H9 (cell line): ENCODE results near the gene ZNF628. TPM values are rescaled to one million over a fixed set of nuclear protein-coding genes. Genes with fewer than 3 reads are reported as not detected.

ENCODE experiments used
- DNase-seq: peaks from one replicate; pipeline ENCODE4 v3.0.0-alpha.2; 2017
- H2AFZ ChIP-seq: one replicate; pipeline ENCODE4 v1.6.1; 2013; ENCODE audit warnings: mild to moderate bottlenecking, low read length, control low read depth, moderate library complexity
- H2AK5ac ChIP-seq: 2 replicates; pipeline ENCODE4 v1.6.1; 2013; ENCODE audit warnings: low read length, control low read depth, mixed read lengths; ENCODE audit not compliant: insufficient read length
- H2BK120ac ChIP-seq: one replicate; pipeline ENCODE4 v1.6.1; 2013; ENCODE audit warnings: low read depth, mild to moderate bottlenecking, low read length, control low read depth, inconsistent platforms; ENCODE audit not compliant: poor library complexity, severe bottlenecking
- H2BK12ac ChIP-seq: 2 replicates; pipeline ENCODE4 v1.6.1; 2013; ENCODE audit warnings: low read length, control low read depth, mixed read lengths, low read depth; ENCODE audit not compliant: insufficient read length
- H2BK15ac ChIP-seq: 2 replicates; pipeline ENCODE4 v1.6.1; 2013; ENCODE audit warnings: low read depth, low read length, control low read depth
- H2BK20ac ChIP-seq: one replicate; pipeline ENCODE4 v1.6.1; 2013; ENCODE audit warnings: low read depth, mild to moderate bottlenecking, low read length, control low read depth, inconsistent platforms; ENCODE audit not compliant: poor library complexity, severe bottlenecking
- H2BK5ac ChIP-seq: 2 replicates; pipeline ENCODE4 v1.6.1; 2013; ENCODE audit warnings: low read length, control low read depth, mixed read lengths; ENCODE audit not compliant: insufficient read length
- H3K14ac ChIP-seq: 2 replicates; pipeline ENCODE4 v1.6.1; 2013; ENCODE audit warnings: low read length, control low read depth; ENCODE audit not compliant: insufficient read depth
- H3K18ac ChIP-seq: 2 replicates; pipeline ENCODE4 v1.6.1; 2013; ENCODE audit warnings: low read depth, mild to moderate bottlenecking, mixed read lengths, low read length, control low read depth; ENCODE audit not compliant: insufficient read length
- H3K23ac ChIP-seq: 2 replicates; pipeline ENCODE4 v1.6.1; 2013; ENCODE audit warnings: low read length, control low read depth, mixed read lengths, low read depth; ENCODE audit not compliant: insufficient read length
- H3K23me2 ChIP-seq: 2 replicates; pipeline ENCODE4 v1.6.1; 2013; ENCODE audit warnings: low read depth, mild to moderate bottlenecking, mixed read lengths, low read length, control low read depth; ENCODE audit not compliant: insufficient read length, poor library complexity, severe bottlenecking
- H3K27ac ChIP-seq: 2 replicates; pipeline ENCODE4 v1.5.1; 2013; ENCODE audit warnings: low read length, control low read depth, mixed read lengths, low read depth; ENCODE audit not compliant: insufficient read length
- H3K27me3 ChIP-seq: 2 replicates; pipeline ENCODE4 v1.6.1; 2013; ENCODE audit warnings: low read length, control low read depth, inconsistent platforms; ENCODE audit not compliant: insufficient read depth
- H3K4ac ChIP-seq: 2 replicates; pipeline ENCODE4 v1.6.1; 2013; ENCODE audit warnings: low read depth, mild to moderate bottlenecking, control low read depth, inconsistent platforms, low read length, moderate library complexity
- H3K4me1 ChIP-seq: 2 replicates; pipeline ENCODE4 v1.6.1; 2013; ENCODE audit warnings: low read length, control low read depth, inconsistent platforms; ENCODE audit not compliant: insufficient read depth
- H3K4me2 ChIP-seq: 2 replicates; pipeline ENCODE4 v1.6.1; 2013; ENCODE audit warnings: low read length, control low read depth, mixed read lengths; ENCODE audit not compliant: insufficient read length, insufficient read depth
- H3K56ac ChIP-seq: 2 replicates; pipeline ENCODE4 v1.6.1; 2013; ENCODE audit warnings: low read depth, mild to moderate bottlenecking, mixed read lengths, low read length, control low read depth; ENCODE audit not compliant: insufficient read length
- H3K79me1 ChIP-seq: 2 replicates; pipeline ENCODE4 v1.6.1; 2013; ENCODE audit warnings: low read depth, mild to moderate bottlenecking, moderate library complexity, low read length, control low read depth, inconsistent platforms; ENCODE audit not compliant: insufficient read depth, poor library complexity, severe bottlenecking
- H3K79me2 ChIP-seq: 2 replicates; pipeline ENCODE4 v1.6.1; 2013; ENCODE audit warnings: low read length, control low read depth, inconsistent platforms; ENCODE audit not compliant: insufficient read depth
- H3K9ac ChIP-seq: 2 replicates; pipeline ENCODE4 v1.6.1; 2013; ENCODE audit warnings: low read length, control low read depth, mixed read lengths; ENCODE audit not compliant: insufficient read length; ENCODE audit errors: extremely low read depth
- H3K9me3 ChIP-seq: one replicate; pipeline ENCODE4 v1.6.1; 2013; ENCODE audit warnings: low read depth, low read length, inconsistent platforms; ENCODE audit not compliant: control insufficient read depth
- H3T11ph ChIP-seq: one replicate; pipeline ENCODE4 v1.6.1; 2013; ENCODE audit warnings: mild to moderate bottlenecking, low read length, control low read depth, inconsistent platforms
- H4K20me1 ChIP-seq: one replicate; pipeline ENCODE4 v1.6.1; 2013; ENCODE audit not compliant: control insufficient read depth, insufficient read length, insufficient read depth
- H4K5ac ChIP-seq: 2 replicates; pipeline ENCODE4 v1.6.1; 2013; ENCODE audit warnings: low read depth, mild to moderate bottlenecking, mixed read lengths, low read length, control low read depth; ENCODE audit not compliant: insufficient read length
- H4K8ac ChIP-seq: replicated peaks from 2 replicates; pipeline ENCODE4 v1.6.1; 2013; ENCODE audit warnings: low read length, control low read depth, mixed read lengths, low read depth; ENCODE audit not compliant: insufficient read length
- H4K91ac ChIP-seq: 2 replicates; pipeline ENCODE4 v1.6.1; 2013; ENCODE audit warnings: low read depth, mild to moderate bottlenecking, moderate library complexity, mixed read lengths, low read length, control low read depth; ENCODE audit not compliant: insufficient read length
- H3K27ac Mint-ChIP-seq, 3 experiments: 2 replicates in 2 of 3; 3 replicates in 1 of 3; pipeline ENCODE4 v1.8.0; 2020 to 2021; ENCODE audit warnings: mixed read lengths in 3 of 3, mild to moderate bottlenecking in 1 of 3, moderate library complexity in 1 of 3
- H3K27me3 Mint-ChIP-seq: 2 replicates; pipeline ENCODE4 v1.8.0; 2021; ENCODE audit warnings: low read depth, mild to moderate bottlenecking, moderate library complexity, mixed read lengths
- H3K36me3 Mint-ChIP-seq, 3 experiments: 2 replicates in 2 of 3; 3 replicates in 1 of 3; pipeline ENCODE4 v1.8.0; 2020 to 2021; ENCODE audit warnings: low read depth in 3 of 3, mixed read lengths in 3 of 3; ENCODE audit not compliant: insufficient read depth in 1 of 3
- H3K4me1 Mint-ChIP-seq, 2 experiments: 2 replicates each; pipeline ENCODE4 v1.8.0; 2020; ENCODE audit warnings: mixed read lengths in 2 of 2
- H3K4me3 Mint-ChIP-seq, 2 experiments: 2 replicates in 1 of 2; 3 replicates in 1 of 2; pipeline ENCODE4 v1.8.0; 2020 to 2021; ENCODE audit warnings: mild to moderate bottlenecking in 2 of 2, mixed read lengths in 2 of 2, moderate library complexity in 1 of 2
- H3K9me3 Mint-ChIP-seq, 2 experiments: 2 replicates in 1 of 2; 3 replicates in 1 of 2; pipeline ENCODE4 v1.8.0; 2020; ENCODE audit warnings: mild to moderate bottlenecking in 2 of 2, mixed read lengths in 2 of 2, moderate library complexity in 1 of 2
- CTCF ChIP-seq: fragments of 200-600 bp; sonication (generic); conservative IDR thresholded peaks from 3 replicates; pipeline ENCODE4 v1.8.0; 2021; ENCODE audit warnings: antibody characterized with exemption, mild to moderate bottlenecking
- WGBS: extraction: QIAGEN DNeasy Blood & Tissue Kit; methylation state at CpG from one replicate; pipeline ENCODE4 v1.1.7; 2013; ENCODE audit warnings: missing lambda C conversion rate, low lambda C conversion rate, mixed read lengths; ENCODE audit not compliant: insufficient read length; ENCODE audit errors: extremely low coverage; 5-methylcytosine and 5-hydroxymethylcytosine counted together
- total RNA-seq: library from RNA; stranded (reverse); gene quantifications from 2 replicates; pipeline ENCODE4 v1.2.1, GENCODE V29; 2021

ZNF628 gene
- total RNA-seq, 1 experiment from 2014 or later, result 16.6 TPM

GRCh38 chr19:55440411-55441105 lies 35.9 kb upstream of the ZNF628 start:
- Histone ChIP-seq H3K27me3 (peaks cover 29% of the 10 kb centered on the region), H2BK15ac (no peak overlapping the region), H3K9ac (no peak overlapping the region), H3K18ac (no peak overlapping the region), H3T11ph (no peak overlapping the region), H4K8ac (no peak overlapping the region), H3K23ac (no peak overlapping the region), H3K79me2 (no peaks in the 10 kb centered on the region), H3K4me1 (0 out of 2 replicates have a peak, but pooled peaks cover 2% of the 10 kb centered on the region), H2BK20ac (no peak overlapping the region), H4K5ac (no peak overlapping the region), H2BK120ac (no peak overlapping the region), H3K4me2 (peak overlapping the region; percentile 69), H3K79me1 (no peaks in the 10 kb centered on the region), H3K14ac (no peak overlapping the region), H4K20me1 (no peaks in the 10 kb centered on the region), H3K56ac (no peak overlapping the region), H3K23me2 (peaks cover 21% of the 10 kb centered on the region), H2AK5ac (no peak overlapping the region), H2BK12ac (no peak overlapping the region), H2AFZ (no peak overlapping the region), H3K27ac (no peak overlapping the region), H3K9me3 (no peaks in the 10 kb centered on the region), H4K91ac (no peak overlapping the region), H3K4ac (no peak overlapping the region), H2BK5ac (no peak overlapping the region)
- DNase-seq, result peak; percentile 90
- Mint-ChIP-seq H3K27me3 (peaks cover 52% of the 10 kb centered on the region), H3K9me3 (peaks cover 0 to 5% of the 10 kb centered on the region in 2 experiments; a peak in 2 of 5 replicates), H3K4me3 (peak overlapping the region; percentile 50 to 75), H3K4me1 (peaks cover 13 to 31% of the 10 kb centered on the region in 2 experiments), H3K27ac (peak overlapping the region in 2 of 3 experiments; percentile 2 to 88; a peak in 2 of 7 replicates), H3K36me3 (no peaks in the 10 kb centered on the region; a peak in 1 of 7 replicates)
- WGBS, result no CpG with 5 or more reads among the region's 39 CpGs
- no peak for TF ChIP-seq CTCF
